Fibroblast of lung (primary cell): ENCODE measurements around the gene KIAA0586. TPM values are rescaled to one million over a fixed set of nuclear protein-coding genes. Genes with fewer than 3 reads are reported as not detected.
A peak's percentile ranks its signal among the peaks of the same experiment; 100 is the strongest.

Experiments used
- DNase-seq, 2 donors: peaks; one replicate each; pipeline versions ENCODE4 v3.0.0 to v3.0.0-alpha.2; 2010; ENCODE audit warnings: low read depth in 2 of 2
- H2AFZ ChIP-seq: 2 replicates; pipeline ENCODE4 v1.5.1; 2012; ENCODE audit warnings: low read length, control low read depth, inconsistent platforms
- H3K27ac ChIP-seq: 2 replicates; pipeline ENCODE4 v1.5.1; 2011; ENCODE audit warnings: low read length, control low read depth; ENCODE audit not compliant: insufficient read depth
- H3K27me3 ChIP-seq: 2 replicates; pipeline ENCODE4 v1.5.1; 2011; ENCODE audit warnings: mild to moderate bottlenecking, low read length; ENCODE audit not compliant: control insufficient read depth, insufficient read depth
- H3K36me3 ChIP-seq: 2 replicates; pipeline ENCODE4 v1.5.1; 2011; ENCODE audit warnings: low read length; ENCODE audit not compliant: control insufficient read depth, insufficient read depth
- H3K4me1 ChIP-seq: 2 replicates; pipeline ENCODE4 v1.5.1; 2011; ENCODE audit warnings: low read length; ENCODE audit not compliant: control insufficient read depth, insufficient read depth; ENCODE audit errors: extremely low read depth
- H3K4me2 ChIP-seq: 2 replicates; pipeline ENCODE4 v1.5.1; 2011; ENCODE audit warnings: low read length, control low read depth; ENCODE audit not compliant: insufficient read depth; ENCODE audit errors: extremely low read depth
- H3K4me3 ChIP-seq, 4 experiments: fragments of 200-600 bp in 1 of 4; sonication (generic) in 1 of 4; replicated peaks in 1 of 4; 2 replicates each; pipeline ENCODE4 v1.5.1; 2011 to 2016; ENCODE audit warnings: low read length in 4 of 4, low read depth in 3 of 4, mild to moderate bottlenecking in 3 of 4, control low read depth in 2 of 4, inconsistent platforms in 1 of 4, mixed read lengths in 1 of 4; ENCODE audit not compliant: insufficient read depth in 1 of 4; ENCODE audit errors: control extremely low read depth in 1 of 4
- H3K79me2 ChIP-seq: 2 replicates; pipeline ENCODE4 v1.5.1; 2012; ENCODE audit warnings: mild to moderate bottlenecking, low read length, inconsistent platforms; ENCODE audit not compliant: control insufficient read depth, insufficient read depth
- H3K9ac ChIP-seq: 2 replicates; pipeline ENCODE4 v1.5.1; 2011; ENCODE audit warnings: mild to moderate bottlenecking, low read length, control low read depth; ENCODE audit not compliant: insufficient read depth
- H3K9me3 ChIP-seq: 2 replicates; pipeline ENCODE4 v1.5.1; 2012; ENCODE audit warnings: low read depth, low read length; ENCODE audit not compliant: control insufficient read depth, insufficient read depth
- H4K20me1 ChIP-seq: 2 replicates; pipeline ENCODE4 v1.5.1; 2011; ENCODE audit warnings: low read length; ENCODE audit not compliant: control insufficient read depth, insufficient read depth; ENCODE audit errors: extremely low read depth
- CTCF ChIP-seq, 2 donors: IDR thresholded peaks in 1 of 2; conservative IDR thresholded peaks in 1 of 2; 1 replicate in 1 of 2; 2 replicates in 1 of 2; pipeline ENCODE4 v1.5.1; 2011 to 2012; ENCODE audit warnings: low read length in 2 of 2, control low read depth in 1 of 2, inconsistent platforms in 1 of 2, low read depth in 1 of 2, mild to moderate bottlenecking in 1 of 2
- EZH2 ChIP-seq: IDR thresholded peaks from 2 replicates; pipeline ENCODE4 v1.5.1; 2012; ENCODE audit warnings: low read length, control low read depth, mild to moderate bottlenecking; ENCODE audit errors: missing control alignments
- polyA plus RNA-seq, 2 donors: library from polyadenylated mRNA; depleted of rRNA in 1 of 2; stranded (reverse) in 1 of 2; unstranded in 1 of 2; fragments of >200 nt; gene quantifications; 2 replicates each; pipeline ENCODE4 v1.2.1, GENCODE V29; 2011 to 2012; ENCODE audit warnings: missing spikeins in 1 of 2
- total RNA-seq: library from RNA; depleted of rRNA; stranded (reverse); fragments of >200 nt; gene quantifications from 2 replicates; pipeline ENCODE4 v1.2.1, GENCODE V29; 2014

The KIAA0586 gene
- total and polyA plus RNA-seq, 2 donors (not counting 1 experiment from before 2014, with no cell fraction given), result 17.8 to 18.9 TPM

GRCh38 chr14:58426670-58427280, 744 bp upstream of the KIAA0586 start:
- H3K36me3 ChIP-seq, result no peaks in the 10 kb centered on the region
- no peaks in the 10 kb centered on the region for H3K9me3 ChIP-seq
- peak overlapping the region; percentile 100 for H2AFZ ChIP-seq
- peak overlapping the region; percentile 90 for H3K9ac ChIP-seq
- no peak for TF ChIP-seq EZH2
- TF ChIP-seq CTCF (conservative IDR thresholded peaks at IDR 0.05 in 1 of 2, IDR thresholded peaks at IDR 0.05 in 1 of 2; ENCODE audit: low read depth in 1 of 2, low read length in 2 of 2), result no peak
- peaks cover 33% of the 10 kb centered on the region for H3K79me2 ChIP-seq
- peak overlapping the region; percentile 99 for H3K27ac ChIP-seq
- no peaks in the 10 kb centered on the region for H4K20me1 ChIP-seq
- no peaks in the 10 kb centered on the region for H3K27me3 ChIP-seq
- peak overlapping the region; percentile 77 to 97 (median 95) for H3K4me3 ChIP-seq
- H3K4me1 ChIP-seq, result no peaks in the 10 kb centered on the region
- DNase-seq, result peak; percentile 69 to 84
- H3K4me2 ChIP-seq, result peak overlapping the region; percentile 83

GRCh38 chr14:58428118-58428683, 682 bp downstream of the KIAA0586 start:
- peak overlapping the region; percentile 77 to 97 (median 95) for H3K4me3 ChIP-seq
- peak overlapping the region; percentile 59 for H3K4me2 ChIP-seq
- DNase-seq, result peak; percentile 62 to 67
- H2AFZ ChIP-seq, result peak overlapping the region; percentile 44
- H4K20me1 ChIP-seq, result no peaks in the 10 kb centered on the region
- peak overlapping the region; percentile 90 for H3K9ac ChIP-seq
- H3K79me2 ChIP-seq, result peaks cover 33% of the 10 kb centered on the region
- H3K36me3 ChIP-seq, result no peaks in the 10 kb centered on the region
- no peak for TF ChIP-seq EZH2
- TF ChIP-seq CTCF (conservative IDR thresholded peaks at IDR 0.05 in 1 of 2, IDR thresholded peaks at IDR 0.05 in 1 of 2; ENCODE audit: low read depth in 1 of 2, low read length in 2 of 2), result no peak
- no peaks in the 10 kb centered on the region for H3K9me3 ChIP-seq
- peak overlapping the region; percentile 99 for H3K27ac ChIP-seq
- H3K4me1 ChIP-seq, result no peaks in the 10 kb centered on the region
- no peaks in the 10 kb centered on the region for H3K27me3 ChIP-seq

- Histone ChIP-seq H3K4me2 (peak overlapping the region; percentile 9), H3K27ac (no peak overlapping the region), H3K36me3 (no peaks in the 10 kb centered on the region), H3K27me3 (no peaks in the 10 kb centered on the region), H4K20me1 (no peaks in the 10 kb centered on the region), H3K4me3 (no peak overlapping the region), H3K4me1 (no peaks in the 10 kb centered on the region), H3K9me3 (no peaks in the 10 kb centered on the region), H2AFZ (no peak overlapping the region), H3K9ac (no peak overlapping the region), H3K79me2 (peaks cover 30% of the 10 kb centered on the region)
- TF ChIP-seq EZH2, result no peak
- TF ChIP-seq CTCF (conservative IDR thresholded peaks at IDR 0.05 in 1 of 2, IDR thresholded peaks at IDR 0.05 in 1 of 2; ENCODE audit: low read depth in 1 of 2, low read length in 2 of 2), result no peak
- DNase-seq, result peak; percentile 46 to 75
Observed at GRCh38 chr14:58430156-58430555, 2.6 kb downstream of the KIAA0586 start.
